Measurements from ENCODE around the gene GSTA4. TPM values are rescaled to one million over a fixed set of nuclear protein-coding genes. Genes with fewer than 3 reads are reported as not detected.

GSTA4 gene
- total RNA-seq, 1 donor from 2014 or later: 72.9 TPM

GRCh38 chr6:52994031-52994838 is 849 bp downstream of the GSTA4 start:
- peaks cover 35% of the 10 kb centered on the region for H3K4me1 Mint-ChIP-seq (ENCODE audit: unreplicated experiment)
- peak overlapping the region; percentile 96 for H3K4me3 Mint-ChIP-seq
- H3K27me3 Mint-ChIP-seq: peaks cover 6% of the 10 kb centered on the region
- peaks cover 28% of the 10 kb centered on the region for H3K36me3 Mint-ChIP-seq
- peak overlapping the region; percentile 100 for H3K27ac Mint-ChIP-seq
- H3K9me3 Mint-ChIP-seq: peaks cover 4% of the 10 kb centered on the region
- no peak for DNase-seq (ENCODE audit: extremely low spot score, unreplicated experiment)
- TF ChIP-seq CTCF (conservative IDR thresholded peaks at IDR 0.05): no peak

- Mint-ChIP-seq H3K27ac (peak overlapping the region; percentile 100), H3K4me1 (ENCODE audit: unreplicated experiment) (peaks cover 35% of the 10 kb centered on the region), H3K4me3 (peak overlapping the region; percentile 96), H3K27me3 (peaks cover 6% of the 10 kb centered on the region), H3K36me3 (peaks cover 38% of the 10 kb centered on the region), H3K9me3 (peaks cover 4% of the 10 kb centered on the region)
- no peak for TF ChIP-seq CTCF (conservative IDR thresholded peaks at IDR 0.05)
- no peak for DNase-seq (ENCODE audit: extremely low spot score, unreplicated experiment)
These were observed 1.8 kb downstream of the GSTA4 start for GRCh38 chr6:52992980-52993920.

- peak overlapping the region; percentile 48 for H3K27ac Mint-ChIP-seq
- peaks cover 2% of the 10 kb centered on the region for H3K27me3 Mint-ChIP-seq
- peaks cover 50% of the 10 kb centered on the region for H3K36me3 Mint-ChIP-seq
- no peak for DNase-seq (ENCODE audit: extremely low spot score, unreplicated experiment)
- H3K9me3 Mint-ChIP-seq: no peaks in the 10 kb centered on the region
- no peak for TF ChIP-seq CTCF (conservative IDR thresholded peaks at IDR 0.05)
- peaks cover 27% of the 10 kb centered on the region for H3K4me1 Mint-ChIP-seq (ENCODE audit: unreplicated experiment)
- peak overlapping the region; percentile 15 for H3K4me3 Mint-ChIP-seq
These were observed 4.7 kb downstream of the GSTA4 start for GRCh38 chr6:52990342-52990741.

GRCh38 chr6:52985228-52985627 is 9.9 kb downstream of the GSTA4 start:
- H3K36me3 Mint-ChIP-seq: peaks cover 61% of the 10 kb centered on the region
- no peak overlapping the region for H3K4me3 Mint-ChIP-seq
- TF ChIP-seq CTCF (conservative IDR thresholded peaks at IDR 0.05): no peak
- no peaks in the 10 kb centered on the region for H3K9me3 Mint-ChIP-seq
- peaks cover 4% of the 10 kb centered on the region for H3K4me1 Mint-ChIP-seq (ENCODE audit: unreplicated experiment)
- no peak overlapping the region for H3K27ac Mint-ChIP-seq
- H3K27me3 Mint-ChIP-seq: no peaks in the 10 kb centered on the region
- no peak for DNase-seq (ENCODE audit: extremely low spot score, unreplicated experiment)

- Mint-ChIP-seq H3K4me3 (no peak overlapping the region), H3K4me1 (ENCODE audit: unreplicated experiment) (no peaks in the 10 kb centered on the region), H3K27ac (no peak overlapping the region), H3K9me3 (no peaks in the 10 kb centered on the region), H3K27me3 (no peaks in the 10 kb centered on the region), H3K36me3 (peaks cover 53% of the 10 kb centered on the region)
- no peak for DNase-seq (ENCODE audit: extremely low spot score, unreplicated experiment)
- no peak for TF ChIP-seq CTCF (conservative IDR thresholded peaks at IDR 0.05)
These were observed 10.8 kb downstream of the GSTA4 start for GRCh38 chr6:52984247-52984646.
